Measurements from ENCODE around the gene ARPC4.

Gene ARPC4

DNA sequence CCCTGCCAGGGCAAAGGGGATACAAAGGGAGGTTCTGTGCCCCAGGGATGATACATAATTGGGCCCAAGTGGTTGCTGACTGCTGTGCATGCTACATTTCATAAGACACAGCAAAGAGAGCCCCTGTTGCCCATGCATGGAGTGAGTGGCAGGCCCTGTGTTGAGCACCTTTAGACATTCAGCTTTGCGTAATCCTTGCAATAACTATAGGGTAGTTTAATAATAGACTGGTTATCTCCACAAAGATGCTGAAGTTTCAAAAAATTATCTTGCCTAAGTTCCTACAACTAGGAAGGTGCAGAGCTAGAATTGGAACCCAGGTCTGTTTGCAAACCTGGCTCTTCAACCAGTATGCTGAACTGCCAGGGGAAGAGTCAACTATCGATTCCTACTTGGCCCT lies 44.9 kb upstream of the ARPC4 start:
- no peak for DNase-seq (ENCODE audit: extremely low read depth, low read depth)
- H3K4me3 ChIP-seq (replicated peaks; ENCODE audit: low read depth, low read length), result no peak overlapping the region
- TF ChIP-seq, protein P1, sequence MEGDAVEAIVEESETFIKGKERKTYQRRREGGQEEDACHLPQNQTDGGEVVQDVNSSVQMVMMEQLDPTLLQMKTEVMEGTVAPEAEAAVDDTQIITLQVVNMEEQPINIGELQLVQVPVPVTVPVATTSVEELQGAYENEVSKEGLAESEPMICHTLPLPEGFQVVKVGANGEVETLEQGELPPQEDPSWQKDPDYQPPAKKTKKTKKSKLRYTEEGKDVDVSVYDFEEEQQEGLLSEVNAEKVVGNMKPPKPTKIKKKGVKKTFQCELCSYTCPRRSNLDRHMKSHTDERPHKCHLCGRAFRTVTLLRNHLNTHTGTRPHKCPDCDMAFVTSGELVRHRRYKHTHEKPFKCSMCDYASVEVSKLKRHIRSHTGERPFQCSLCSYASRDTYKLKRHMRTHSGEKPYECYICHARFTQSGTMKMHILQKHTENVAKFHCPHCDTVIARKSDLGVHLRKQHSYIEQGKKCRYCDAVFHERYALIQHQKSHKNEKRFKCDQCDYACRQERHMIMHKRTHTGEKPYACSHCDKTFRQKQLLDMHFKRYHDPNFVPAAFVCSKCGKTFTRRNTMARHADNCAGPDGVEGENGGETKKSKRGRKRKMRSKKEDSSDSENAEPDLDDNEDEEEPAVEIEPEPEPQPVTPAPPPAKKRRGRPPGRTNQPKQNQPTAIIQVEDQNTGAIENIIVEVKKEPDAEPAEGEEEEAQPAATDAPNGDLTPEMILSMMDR (IDR thresholded peaks at IDR 0.05; ENCODE audit: low read depth, low read length, missing control alignments), result no peak

DNA sequence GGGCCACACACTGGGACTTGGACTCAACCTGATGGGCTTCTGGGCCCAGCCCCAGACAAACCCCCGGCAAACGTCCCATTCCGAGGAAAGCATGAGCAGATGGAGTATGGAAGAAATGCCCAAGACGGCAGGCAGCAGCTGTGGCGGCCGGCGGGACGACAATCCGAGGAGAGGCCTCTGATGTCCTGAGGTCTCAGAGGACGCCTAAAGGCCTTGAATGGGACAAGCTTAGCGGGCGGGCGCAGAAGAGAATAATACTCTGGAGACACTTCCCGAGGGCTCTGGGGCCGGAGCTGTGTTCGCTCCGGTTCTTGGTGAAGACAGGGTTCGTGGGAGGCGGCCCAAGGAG lies 43.6 kb upstream of the ARPC4 start:
- peak overlapping the region; percentile 87 for H3K4me3 ChIP-seq (replicated peaks; ENCODE audit: low read depth, low read length)

DNA sequence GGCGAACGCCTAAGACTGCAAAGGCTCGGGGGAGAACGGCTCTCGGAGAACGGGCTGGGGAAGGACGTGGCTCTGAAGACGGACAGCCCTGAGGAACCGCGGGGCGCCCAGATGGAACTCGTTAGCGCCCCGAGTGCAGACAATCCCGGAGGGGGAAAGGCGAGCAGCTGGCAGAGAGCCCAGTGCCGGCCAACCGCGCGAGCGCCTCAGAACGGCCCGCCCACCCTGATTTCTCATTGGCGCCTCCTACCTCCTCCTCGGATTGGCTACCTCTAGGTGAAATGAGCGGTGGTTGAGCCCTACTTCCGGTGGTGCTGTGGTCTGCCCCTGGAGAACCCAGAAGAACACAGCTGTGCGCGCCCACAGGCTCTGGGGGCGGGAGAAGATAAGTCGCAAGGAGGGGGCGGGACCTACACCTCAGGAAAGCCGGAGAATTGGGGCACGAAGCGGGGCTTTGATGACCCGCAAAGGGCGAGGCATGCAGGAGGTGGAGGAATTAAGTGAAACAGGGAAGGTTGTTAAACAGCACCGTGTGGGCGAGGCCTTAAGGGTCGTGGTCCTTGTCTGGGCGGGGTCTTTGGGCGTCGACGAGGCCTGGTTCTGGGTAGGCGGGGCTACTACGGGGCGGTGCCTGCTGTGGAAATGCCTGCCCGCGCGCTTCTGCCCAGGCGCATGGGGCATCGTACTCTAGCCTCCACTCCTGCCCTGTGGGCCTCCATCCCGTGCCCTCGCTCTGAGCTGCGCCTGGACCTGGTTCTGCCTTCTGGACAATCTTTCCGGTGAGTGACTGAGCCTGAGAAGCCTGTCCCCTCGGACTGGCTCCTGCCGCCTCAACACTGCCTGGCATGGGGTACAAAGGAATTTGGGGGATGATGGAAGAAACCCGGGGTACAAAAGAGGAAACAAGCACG lies 43.0 kb upstream of the ARPC4 start, which contains the start of gene OGG1:
Gene OGG1, plus strand, starts transcription at position 308 of the 911 bp plus-strand sequence. Its CDS starts 335 bp downstream, at position 643.
- peak within 1 kb of the TSS; percentile 87 for H3K4me3 ChIP-seq (replicated peaks; ENCODE audit: low read depth, low read length)
- TF ChIP-seq, protein P1 (IDR thresholded peaks at IDR 0.05; ENCODE audit: low read depth, low read length, missing control alignments), result no peak
- DNase-seq (ENCODE audit: extremely low read depth, low read depth), result peak; percentile 98

More for the DNA sequence above, 43.6 kb upstream of the ARPC4 start:
- DNase-seq (ENCODE audit: extremely low read depth, low read depth), result no peak
- TF ChIP-seq, protein P1 (IDR thresholded peaks at IDR 0.05; ENCODE audit: low read depth, low read length, missing control alignments), result no peak

DNA sequence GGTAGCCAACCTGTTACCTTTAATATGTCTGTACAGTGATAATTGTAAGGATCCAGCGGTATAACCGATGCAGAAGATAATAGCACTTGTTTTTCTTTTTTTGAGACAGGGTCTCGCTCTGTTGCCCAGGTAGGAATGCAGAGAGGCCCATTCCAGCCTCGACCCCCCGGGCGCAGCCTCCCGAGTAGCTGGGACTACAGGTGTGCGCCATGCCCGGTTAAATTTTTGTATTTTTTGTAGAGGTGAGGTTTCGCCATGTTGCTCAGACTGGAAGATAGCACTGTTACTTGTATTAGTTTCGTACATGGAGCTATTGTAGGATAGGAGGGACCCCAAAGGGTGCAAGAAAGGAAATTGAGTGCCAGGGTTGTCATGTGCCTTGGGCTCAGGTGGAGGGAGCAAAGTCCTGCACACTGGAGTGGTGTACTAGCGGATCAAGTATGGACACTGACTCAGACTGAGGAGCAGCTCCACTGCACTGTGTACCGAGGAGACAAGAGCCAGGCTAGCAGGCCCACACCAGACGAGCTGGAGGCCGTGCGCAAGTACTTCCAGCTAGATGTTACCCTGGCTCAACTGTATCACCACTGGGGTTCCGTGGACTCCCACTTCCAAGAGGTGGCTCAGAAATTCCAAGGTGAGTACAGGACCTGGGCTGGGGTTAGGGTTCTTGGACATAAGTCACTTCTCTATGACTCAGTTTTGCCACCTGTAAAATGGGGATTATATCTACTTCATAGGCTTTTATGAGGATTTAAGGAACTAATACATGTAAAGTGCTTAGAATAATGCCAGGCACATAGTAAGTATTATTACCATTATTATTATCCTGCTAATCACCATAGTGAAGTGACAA lies 42.1 kb upstream of the ARPC4 start:
- peak overlapping the region; percentile 87 for H3K4me3 ChIP-seq (replicated peaks; ENCODE audit: low read depth, low read length)
- no peak for DNase-seq (ENCODE audit: extremely low read depth, low read depth)
- TF ChIP-seq, protein P1 (IDR thresholded peaks at IDR 0.05; ENCODE audit: low read depth, low read length, missing control alignments), result no peak

DNA sequence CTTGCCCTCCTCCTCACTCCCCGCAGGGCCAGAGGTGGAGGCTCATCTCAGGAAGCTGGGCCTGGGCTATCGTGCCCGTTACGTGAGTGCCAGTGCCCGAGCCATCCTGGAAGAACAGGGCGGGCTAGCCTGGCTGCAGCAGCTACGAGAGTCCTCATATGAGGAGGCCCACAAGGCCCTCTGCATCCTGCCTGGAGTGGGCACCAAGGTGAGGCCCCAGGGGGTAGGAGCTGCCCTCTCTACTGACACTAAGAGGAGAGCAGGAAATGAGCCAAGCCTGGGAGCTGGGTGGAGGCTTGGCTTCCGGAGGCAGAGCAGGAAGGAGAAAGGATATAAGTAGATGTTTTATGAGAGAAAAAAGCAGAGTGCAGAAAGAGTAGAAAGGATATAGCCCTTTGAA lies 38.2 kb upstream of the ARPC4 start:
- no peak for DNase-seq (ENCODE audit: extremely low read depth, low read depth)
- TF ChIP-seq, protein P1 (IDR thresholded peaks at IDR 0.05; ENCODE audit: low read depth, low read length, missing control alignments), result no peak
- no peak overlapping the region for H3K4me3 ChIP-seq (replicated peaks; ENCODE audit: low read depth, low read length)

GRCh38 chr3:9757427-9757826 lies 35.5 kb upstream of the ARPC4 start:
- no peak overlapping the region for H3K4me3 ChIP-seq (replicated peaks; ENCODE audit: low read depth, low read length)
- DNase-seq (ENCODE audit: extremely low read depth, low read depth), result no peak
- TF ChIP-seq, protein P1 (IDR thresholded peaks at IDR 0.05; ENCODE audit: low read depth, low read length, missing control alignments), result no peak
